Measurements from ENCODE around the gene ATG13. TPM values are rescaled to one million over a fixed set of nuclear protein-coding genes. Genes with fewer than 3 reads are reported as not detected.

ATG13 gene
- total RNA-seq, 1 experiment from 2014 or later = 75.1 TPM

GRCh38 chr11:46694072-46694471, 76.7 kb downstream of the ATG13 start:
- no peak for TF ChIP-seq CTCF (IDR thresholded peaks at IDR 0.05; ENCODE audit: unreplicated experiment)
- Mint-ChIP-seq H3K9me3 (ENCODE audit: unreplicated experiment) (no peaks in the 10 kb centered on the region), H3K27me3 (ENCODE audit: insufficient read depth, unreplicated experiment) (no peaks in the 10 kb centered on the region), H3K36me3 (ENCODE audit: insufficient read depth, unreplicated experiment) (peaks cover 55% of the 10 kb centered on the region), H3K27ac (ENCODE audit: low read depth, unreplicated experiment) (peak overlapping the region; percentile 88), H3K4me1 (ENCODE audit: insufficient read depth, unreplicated experiment) (peaks cover 15% of the 10 kb centered on the region), H3K4me3 (ENCODE audit: unreplicated experiment) (no peak overlapping the region)
- BruUV-seq (replicated peaks) = no TSS peak
- ChIA-PET CTCF (interaction anchor here (0.6 kb wide), 1 partner anchor 156 kb away, joined by 3 read pairs; no protein-coding TSS in a partner anchor), POLR2A (no interaction called here)
- intact Hi-C loops (cut with micrococcal nuclease) = no loop called here
- DNase-seq (ENCODE audit: unreplicated experiment) = no peak

- peaks cover 14% of the 10 kb centered on the region for H3K4me1 Mint-ChIP-seq (ENCODE audit: insufficient read depth, unreplicated experiment)
- H3K27ac Mint-ChIP-seq (ENCODE audit: low read depth, unreplicated experiment) = peak overlapping the region; percentile 88
- no peaks in the 10 kb centered on the region for H3K9me3 Mint-ChIP-seq (ENCODE audit: unreplicated experiment)
- H3K36me3 Mint-ChIP-seq (ENCODE audit: insufficient read depth, unreplicated experiment) = peaks cover 54% of the 10 kb centered on the region
- no peak for DNase-seq (ENCODE audit: unreplicated experiment)
- POLR2A ChIA-PET = no interaction called here
- no peaks in the 10 kb centered on the region for H3K27me3 Mint-ChIP-seq (ENCODE audit: insufficient read depth, unreplicated experiment)
- H3K4me3 Mint-ChIP-seq (ENCODE audit: unreplicated experiment) = no peak overlapping the region
- TF ChIP-seq CTCF (IDR thresholded peaks at IDR 0.05; ENCODE audit: unreplicated experiment) = no peak
- CTCF ChIA-PET = no interaction called here
- BruUV-seq (replicated peaks) = no TSS peak
- intact Hi-C loops (cut with micrococcal nuclease) = no loop called here
These were observed 77.3 kb downstream of the ATG13 start for GRCh38 chr11:46694607-46695006.

- BruUV-seq (replicated peaks) = no TSS peak
- Mint-ChIP-seq H3K36me3 (ENCODE audit: insufficient read depth, unreplicated experiment) (peaks cover 50% of the 10 kb centered on the region), H3K4me1 (ENCODE audit: insufficient read depth, unreplicated experiment) (peaks cover 14% of the 10 kb centered on the region), H3K27ac (ENCODE audit: low read depth, unreplicated experiment) (peak overlapping the region; percentile 88), H3K9me3 (ENCODE audit: unreplicated experiment) (no peaks in the 10 kb centered on the region), H3K27me3 (ENCODE audit: insufficient read depth, unreplicated experiment) (no peaks in the 10 kb centered on the region), H3K4me3 (ENCODE audit: unreplicated experiment) (no peak overlapping the region)
- TF ChIP-seq CTCF (IDR thresholded peaks at IDR 0.05; ENCODE audit: unreplicated experiment) = no peak
- intact Hi-C loops (cut with micrococcal nuclease) = no loop called here
- DNase-seq (ENCODE audit: unreplicated experiment) = no peak
- CTCF ChIA-PET = interaction anchor here (0.6 kb wide), 1 partner anchor 45 kb away, joined by 5 read pairs; no protein-coding TSS in a partner anchor
- POLR2A ChIA-PET = interaction anchor here (7.0 kb wide), 1 partner anchor 9 kb away, joined by 150 read pairs; no protein-coding TSS in a partner anchor
These were observed 78.2 kb downstream of the ATG13 start for GRCh38 chr11:46695345-46696211.

- no peaks in the 10 kb centered on the region for H3K9me3 Mint-ChIP-seq (ENCODE audit: unreplicated experiment)
- H3K36me3 Mint-ChIP-seq (ENCODE audit: insufficient read depth, unreplicated experiment) = peaks cover 52% of the 10 kb centered on the region
- ChIA-PET POLR2A (interaction anchor here (7.0 kb wide), 1 partner anchor 10 kb away, joined by 150 read pairs; no protein-coding TSS in a partner anchor), CTCF (interaction anchor here (0.6 kb wide), 1 partner anchor 46 kb away, joined by 5 read pairs; no protein-coding TSS in a partner anchor)
- BruUV-seq (replicated peaks) = no TSS peak
- intact Hi-C loops (cut with micrococcal nuclease) = no loop called here
- no peak overlapping the region for H3K27ac Mint-ChIP-seq (ENCODE audit: low read depth, unreplicated experiment)
- no peak for TF ChIP-seq CTCF (IDR thresholded peaks at IDR 0.05; ENCODE audit: unreplicated experiment)
- no peak for DNase-seq (ENCODE audit: unreplicated experiment)
- peaks cover 14% of the 10 kb centered on the region for H3K4me1 Mint-ChIP-seq (ENCODE audit: insufficient read depth, unreplicated experiment)
- no peaks in the 10 kb centered on the region for H3K27me3 Mint-ChIP-seq (ENCODE audit: insufficient read depth, unreplicated experiment)
- no peak overlapping the region for H3K4me3 Mint-ChIP-seq (ENCODE audit: unreplicated experiment)
These were observed 78.8 kb downstream of the ATG13 start for GRCh38 chr11:46696212-46696558.
